NCI-H2227 treated with DMSO at 0.1 percent for 48 hours (cell line): ENCODE data around the gene GREB1.
"Not testable (repeated sequence)": the region's sequence is repeated elsewhere in the genome, so short reads cannot be mapped to it uniquely, and the experiment has no call there.

Source experiments
- DNase-seq: peaks from one replicate; lab custom pipeline; 2025; lab: John Stamatoyannopoulos, UW

GREB1 gene

DNA sequence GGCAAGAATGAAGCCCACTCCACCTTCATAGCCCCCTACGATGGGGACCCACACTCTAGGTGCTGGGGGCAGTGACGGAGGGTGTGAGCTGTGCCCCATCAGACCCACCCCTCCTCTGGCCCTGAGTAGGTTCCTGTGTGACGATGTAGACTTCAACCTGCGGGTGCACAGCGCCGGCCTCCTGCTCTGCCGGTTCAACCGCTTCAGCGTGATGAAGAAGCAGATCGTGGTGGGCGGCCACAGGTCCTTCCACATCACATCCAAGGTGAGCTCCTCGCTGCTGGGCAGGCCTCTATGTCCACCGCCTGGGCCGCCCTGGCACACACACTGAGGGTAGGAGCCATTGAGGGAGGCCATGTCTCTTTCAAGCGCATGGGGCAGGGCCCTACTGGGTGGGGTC is 101.3 kb downstream of the GREB1 start:
- DNase-seq: no peak

DNA sequence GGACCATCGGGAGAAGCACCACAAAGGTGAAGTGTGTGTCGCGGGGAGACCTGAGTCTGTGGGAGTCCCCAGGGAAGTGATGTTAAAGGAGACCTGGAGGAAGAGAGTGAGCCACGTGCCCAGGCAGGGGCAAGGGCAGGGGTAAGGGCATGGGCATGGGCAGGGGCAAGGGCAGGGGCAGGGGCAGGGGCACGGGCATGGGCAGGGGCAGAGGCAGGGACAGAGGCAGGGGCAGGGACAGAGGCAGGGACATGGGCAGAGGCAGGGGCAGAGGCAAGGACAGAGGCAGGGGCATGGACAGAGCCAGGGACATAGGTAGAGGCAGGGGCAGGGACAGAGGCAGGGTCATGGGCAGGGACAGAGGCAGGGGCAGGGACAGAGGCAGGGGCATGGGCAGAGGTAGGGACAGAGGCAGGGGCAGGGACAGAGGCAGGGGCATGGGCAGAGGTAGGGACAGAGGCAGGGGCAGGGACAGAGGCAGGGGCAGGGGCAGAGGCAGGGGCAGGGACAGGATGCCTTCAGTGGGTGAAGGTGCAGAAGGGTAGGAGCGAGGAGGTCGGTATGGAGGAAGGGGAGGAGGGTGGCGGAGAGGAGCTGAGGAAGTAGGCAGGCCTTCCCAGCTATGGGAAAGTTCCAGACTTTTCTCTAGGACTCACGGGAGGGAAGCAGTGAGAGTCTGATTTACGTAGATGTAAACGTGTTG is 102.9 kb downstream of the GREB1 start:
- no peak for DNase-seq

DNA sequence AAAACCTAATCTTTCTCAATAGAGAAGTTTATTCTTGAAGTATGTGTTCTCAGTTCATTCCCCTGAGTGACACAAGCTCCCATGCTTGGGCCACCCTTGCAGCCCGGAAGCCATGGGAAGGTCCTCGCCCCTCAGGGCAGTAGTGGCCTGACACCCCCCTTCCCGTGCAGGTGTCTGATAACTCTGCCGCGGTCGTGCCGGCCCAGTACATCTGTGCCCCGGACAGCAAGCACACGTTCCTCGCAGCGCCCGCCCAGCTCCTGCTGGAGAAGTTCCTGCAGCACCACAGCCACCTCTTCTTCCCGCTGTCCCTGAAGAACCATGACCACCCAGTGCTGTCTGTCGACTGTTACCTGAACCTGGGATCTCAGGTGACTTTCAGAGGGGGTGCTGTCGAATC is 103.7 kb downstream of the GREB1 start:
- no peak for DNase-seq

DNA sequence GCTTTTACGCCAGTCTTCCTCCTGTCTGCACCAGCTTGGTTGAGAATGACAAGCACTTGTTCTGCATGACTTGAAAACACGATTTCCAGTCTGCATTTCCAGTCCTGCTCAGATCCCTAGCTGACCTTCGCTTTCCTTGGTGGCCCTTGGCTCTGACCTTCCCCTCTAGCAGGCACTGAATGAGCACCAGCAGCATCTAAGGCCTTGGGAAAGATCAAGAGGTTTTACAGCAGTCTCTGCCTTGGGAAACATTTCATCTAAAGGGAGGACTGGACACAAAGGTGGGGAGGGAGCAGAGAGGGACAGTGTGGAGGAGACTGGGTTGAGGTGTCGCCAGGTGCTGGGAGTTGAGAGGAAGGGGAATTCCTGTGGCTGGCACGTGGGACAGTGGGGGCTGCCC is 105.7 kb downstream of the GREB1 start:
- DNase-seq: no peak

DNA sequence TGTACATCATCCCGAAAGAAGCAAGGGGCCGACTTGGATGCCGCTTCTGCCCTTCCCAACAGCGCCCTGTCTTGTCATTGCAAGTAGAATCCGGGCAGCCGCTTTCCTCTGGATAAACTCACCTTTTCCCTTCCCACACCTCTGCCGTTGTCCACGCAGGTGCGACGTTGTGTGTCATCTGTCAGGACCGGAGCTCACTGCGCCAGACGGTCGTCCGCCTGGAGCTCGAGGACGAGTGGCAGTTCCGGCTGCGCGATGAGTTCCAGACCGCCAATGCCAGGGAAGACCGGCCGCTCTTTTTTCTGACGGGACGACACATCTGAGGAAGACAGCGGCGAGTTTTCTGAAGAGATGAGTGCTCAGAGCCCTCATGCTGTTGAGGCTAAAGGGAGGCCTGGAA is 106.3 kb downstream of the GREB1 start:
- DNase-seq: no peak

DNA sequence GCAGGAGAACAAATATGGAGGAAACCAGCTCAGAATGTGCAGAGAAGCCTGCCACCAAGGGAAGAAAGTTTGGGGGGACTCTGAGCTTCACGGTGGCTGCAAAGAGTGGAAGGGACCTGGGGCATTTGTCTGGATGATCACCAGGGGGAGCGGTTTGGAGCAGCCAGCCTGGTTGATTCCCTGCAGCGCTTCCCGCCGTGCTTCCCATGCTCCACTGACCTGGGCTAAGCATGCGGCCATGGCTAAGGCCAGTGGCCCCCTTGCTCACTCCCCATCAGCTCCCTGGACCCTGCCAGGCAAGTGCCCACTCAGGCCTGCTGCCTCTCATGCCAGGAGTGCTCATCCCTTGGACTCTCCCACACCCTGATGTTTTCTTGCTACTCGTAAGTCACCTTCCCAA is 109.1 kb downstream of the GREB1 start:
- no peak for DNase-seq

DNA sequence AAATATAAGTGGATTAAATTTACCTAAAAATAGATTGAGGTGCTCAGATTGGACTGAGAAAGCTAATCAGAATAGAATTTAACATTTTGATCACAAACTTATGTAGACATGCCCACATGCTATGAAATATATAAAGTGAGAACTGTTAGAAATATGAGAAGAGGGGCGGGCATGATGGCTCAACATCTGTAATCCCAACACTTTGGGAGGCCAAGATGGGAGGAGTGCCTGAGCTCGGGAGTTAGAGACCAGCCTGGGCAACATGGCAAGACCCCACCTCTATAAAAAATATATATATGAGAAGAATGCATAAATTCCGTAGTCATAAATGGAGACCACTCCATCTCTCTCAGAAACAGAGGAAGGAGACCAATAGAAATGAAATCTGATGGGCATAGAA is 110.4 kb downstream of the GREB1 start:
- DNase-seq: no peak

DNA sequence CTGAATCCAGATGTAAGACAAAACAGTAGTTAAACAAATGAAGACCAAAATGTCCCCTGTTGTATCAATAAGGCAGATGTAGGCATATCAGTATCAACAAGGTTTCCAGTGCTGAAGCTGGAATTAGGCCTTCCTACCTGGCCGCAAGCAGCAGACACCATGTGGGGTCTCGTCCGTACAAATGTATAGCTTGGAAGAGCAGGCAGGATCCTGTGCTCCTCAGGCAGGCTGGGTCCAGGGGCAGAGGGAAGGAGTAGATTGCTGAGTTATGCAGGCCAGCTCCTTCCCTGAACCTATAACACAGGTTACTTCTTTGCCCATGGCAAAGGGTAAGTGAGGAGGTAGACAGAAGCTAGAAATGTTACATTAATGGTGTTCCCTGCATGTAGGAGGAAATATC is 112.7 kb downstream of the GREB1 start:
- DNase-seq: no peak

DNA sequence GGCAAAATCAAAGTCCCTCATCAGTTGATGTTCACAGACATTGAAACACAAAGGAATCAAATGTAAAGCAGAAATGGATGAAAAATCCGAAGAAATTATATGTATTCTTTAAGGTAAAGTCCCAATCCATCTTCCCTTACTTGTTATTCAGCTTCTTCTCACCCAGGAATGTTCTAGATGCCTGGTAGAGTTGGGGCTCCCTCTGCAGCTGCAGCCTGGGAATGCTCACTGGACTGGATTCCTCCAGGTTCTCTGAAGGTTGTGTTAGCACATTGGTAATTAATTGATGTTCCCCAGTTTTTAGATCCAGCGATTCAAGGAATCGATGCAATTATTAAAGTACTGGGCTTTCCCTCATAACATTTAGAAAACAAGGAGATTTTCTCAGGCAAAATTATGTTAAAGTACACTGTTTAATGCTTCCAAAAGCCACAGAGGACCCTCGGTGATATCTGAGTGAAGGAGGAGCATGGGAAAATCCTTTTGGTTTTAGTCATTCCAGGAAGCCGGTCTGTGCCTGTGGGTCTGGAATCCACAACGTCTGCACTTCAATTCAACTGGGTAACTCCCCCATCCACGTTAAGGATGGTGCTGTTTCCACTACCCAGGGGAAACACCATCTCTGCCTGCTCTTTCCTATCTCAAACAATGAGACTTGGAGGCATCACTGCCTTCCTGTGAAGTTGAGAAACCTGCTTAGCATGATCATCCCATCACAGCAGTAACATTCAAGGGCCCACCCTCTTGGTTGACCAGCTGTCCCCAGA is 114.2 kb downstream of the GREB1 start:
- no peak for DNase-seq

DNA sequence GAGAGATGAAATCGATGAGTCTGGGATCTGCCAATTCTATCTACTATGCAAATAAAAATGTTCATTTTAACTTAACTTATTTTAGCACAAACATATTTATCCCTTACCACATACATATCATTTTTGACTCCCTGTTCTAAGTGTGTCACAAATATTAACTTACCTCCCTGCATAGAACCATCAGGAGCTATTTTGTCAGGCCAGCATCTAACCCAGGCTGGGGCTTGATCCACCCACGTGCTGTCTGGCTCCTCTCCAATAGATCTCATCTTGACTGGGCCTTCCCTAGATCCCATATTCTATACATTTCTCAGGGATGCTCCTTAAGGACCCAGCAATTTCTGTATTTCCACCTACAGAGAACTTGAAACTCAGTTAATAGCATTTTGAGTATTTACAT is 115.2 kb downstream of the GREB1 start:
- DNase-seq: no peak

DNA sequence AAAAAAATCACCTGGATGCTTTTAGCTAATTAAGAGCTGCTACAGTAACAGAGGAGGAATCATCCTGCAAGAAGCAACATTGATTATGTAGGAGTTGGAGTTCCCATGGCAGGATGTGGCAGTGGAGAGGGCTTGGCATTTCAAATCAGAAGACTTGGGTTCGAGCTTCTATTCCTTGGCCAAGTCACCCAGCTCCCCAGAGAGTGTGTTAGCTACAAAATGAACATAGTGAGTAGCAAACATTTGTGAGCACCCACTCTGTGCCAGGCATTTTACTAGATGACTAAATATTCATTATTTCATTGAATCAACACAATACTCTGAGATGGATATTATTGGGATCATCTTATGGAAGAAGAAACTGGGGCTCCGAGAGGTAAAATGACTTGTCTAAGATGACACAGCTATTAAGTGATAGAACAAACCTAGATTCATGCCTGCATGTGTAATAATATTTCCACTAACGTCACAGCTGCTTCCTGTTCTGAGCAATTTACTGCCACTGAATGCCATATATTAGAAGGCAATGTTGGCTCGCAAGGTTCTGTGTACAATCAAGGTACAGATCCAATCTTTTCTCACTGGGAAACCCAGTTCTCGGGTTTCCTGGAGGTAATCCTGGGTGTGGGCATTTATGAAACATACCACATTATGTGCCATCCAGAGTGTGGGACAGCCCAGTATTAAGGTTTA is 118.2 kb downstream of the GREB1 start:
- no peak for DNase-seq

DNA sequence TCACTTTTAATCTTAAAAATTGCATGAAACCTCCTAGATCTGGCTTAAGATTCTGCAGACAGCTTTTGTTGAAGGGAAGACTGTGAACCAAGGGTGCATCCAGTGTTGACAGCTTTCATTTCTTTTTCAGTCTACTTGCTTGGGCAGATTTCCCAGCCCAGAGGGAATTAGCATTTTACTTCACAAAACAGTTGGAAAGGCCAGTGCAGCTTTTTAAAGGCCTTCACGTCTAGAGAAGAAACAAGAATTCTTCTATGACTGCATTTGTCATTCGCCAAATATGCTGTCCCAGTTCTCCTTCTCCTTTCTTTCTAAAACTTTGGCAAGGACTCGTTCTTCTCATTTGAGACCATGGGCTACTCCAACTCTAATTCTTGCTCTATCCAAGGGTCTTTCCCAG is 118.7 kb downstream of the GREB1 start:
- DNase-seq: no peak

DNA sequence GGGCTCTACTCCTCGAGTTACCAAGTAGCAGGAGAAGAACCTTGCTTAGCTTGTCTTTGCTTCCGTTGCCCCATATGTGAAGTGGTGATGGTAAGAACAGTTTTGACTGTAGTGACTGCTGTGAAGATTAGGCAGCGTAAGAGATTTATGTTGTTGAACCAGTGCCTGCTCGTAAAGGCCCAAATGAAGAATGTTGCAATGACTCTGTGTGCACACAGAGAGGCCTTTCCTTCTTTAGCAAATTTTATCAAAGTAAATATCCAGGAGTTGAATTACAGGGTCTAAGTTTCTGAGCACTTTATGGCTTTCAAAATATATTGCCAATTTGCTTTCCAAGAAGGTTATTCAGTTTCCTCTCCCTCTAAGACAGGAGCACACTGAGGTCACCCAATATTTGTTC is 121.7 kb downstream of the GREB1 start:
- no peak for DNase-seq

DNA sequence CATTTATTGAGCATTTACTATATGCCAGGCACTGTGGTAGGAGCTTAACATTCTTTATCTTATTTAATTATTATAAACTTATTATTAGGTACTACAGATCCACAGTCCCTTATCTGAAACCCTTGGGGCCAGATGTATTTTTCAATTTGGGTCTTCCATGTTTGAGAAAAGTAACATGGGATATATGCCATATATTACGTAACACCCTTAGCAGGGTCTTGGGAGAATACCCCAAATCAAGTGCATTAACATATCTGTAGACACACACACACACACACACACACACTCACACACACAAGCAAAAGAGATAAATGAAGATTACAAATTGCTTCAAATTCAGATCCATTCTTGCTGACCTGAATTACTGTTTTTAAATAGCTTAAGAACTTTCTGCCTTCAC is 122.4 kb downstream of the GREB1 start:
- no peak for DNase-seq

DNA sequence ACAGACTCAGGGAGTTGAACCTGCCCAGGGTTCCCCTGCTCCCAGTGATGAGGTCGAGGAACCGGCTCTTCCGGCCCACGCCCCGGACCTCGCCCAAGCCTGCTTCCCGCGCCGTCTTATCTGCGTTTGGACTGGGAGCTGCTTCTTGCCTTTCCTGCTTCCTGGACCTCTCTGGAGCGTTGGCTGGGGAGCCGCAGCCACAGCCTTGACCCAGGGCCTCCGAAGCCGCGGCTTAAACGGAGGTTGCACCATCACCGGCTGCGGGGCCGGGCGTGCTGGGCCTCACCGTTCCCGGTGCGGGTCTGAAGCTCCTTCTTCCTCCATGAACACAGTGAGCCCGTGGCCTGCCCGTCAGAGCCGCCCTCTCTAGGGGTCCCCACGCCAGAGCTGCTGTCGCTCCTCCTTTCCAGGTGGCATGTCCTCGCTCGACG is 122.8 kb downstream of the GREB1 start:
- no peak for DNase-seq

DNA sequence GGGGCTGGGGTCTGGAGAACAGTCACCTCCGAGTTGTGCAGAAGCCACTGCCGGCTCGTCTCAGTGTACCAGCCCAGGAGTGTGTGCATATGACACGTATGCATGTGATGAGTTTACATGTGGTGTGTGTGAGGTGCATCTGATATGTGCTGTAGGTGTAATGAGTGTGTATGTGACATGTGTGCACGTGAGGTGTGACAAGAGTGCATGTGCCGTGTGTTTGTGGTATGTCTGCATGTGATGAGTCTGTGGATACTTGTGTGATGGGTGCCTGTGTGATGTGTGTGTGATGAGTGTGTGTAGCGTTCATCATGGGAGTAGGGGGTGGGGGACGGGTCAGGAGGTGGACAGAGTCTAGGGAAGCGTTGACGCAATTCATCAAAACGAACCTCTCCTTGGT is 123.3 kb downstream of the GREB1 start:
- no peak for DNase-seq

DNA sequence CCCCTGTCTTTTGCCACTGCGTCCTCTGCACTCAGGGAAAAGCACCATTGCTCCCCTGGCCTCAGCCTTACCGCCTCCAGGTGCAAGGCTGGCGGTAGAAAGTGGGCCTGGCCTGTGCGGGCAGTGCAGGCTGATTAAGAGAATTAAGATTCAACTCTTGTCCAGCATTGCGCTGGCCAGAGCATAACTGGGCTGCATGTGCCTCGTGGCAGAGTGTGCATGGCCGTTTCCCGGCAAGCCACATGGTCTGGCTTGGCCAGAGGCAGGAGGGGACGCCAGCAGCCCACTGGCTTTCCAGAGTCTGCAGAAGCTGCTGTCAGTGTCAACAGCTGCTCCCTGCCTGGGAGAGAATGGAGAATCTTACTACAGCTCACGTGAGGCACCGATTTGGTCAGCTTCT is 123.8 kb downstream of the GREB1 start:
- no peak for DNase-seq

DNA sequence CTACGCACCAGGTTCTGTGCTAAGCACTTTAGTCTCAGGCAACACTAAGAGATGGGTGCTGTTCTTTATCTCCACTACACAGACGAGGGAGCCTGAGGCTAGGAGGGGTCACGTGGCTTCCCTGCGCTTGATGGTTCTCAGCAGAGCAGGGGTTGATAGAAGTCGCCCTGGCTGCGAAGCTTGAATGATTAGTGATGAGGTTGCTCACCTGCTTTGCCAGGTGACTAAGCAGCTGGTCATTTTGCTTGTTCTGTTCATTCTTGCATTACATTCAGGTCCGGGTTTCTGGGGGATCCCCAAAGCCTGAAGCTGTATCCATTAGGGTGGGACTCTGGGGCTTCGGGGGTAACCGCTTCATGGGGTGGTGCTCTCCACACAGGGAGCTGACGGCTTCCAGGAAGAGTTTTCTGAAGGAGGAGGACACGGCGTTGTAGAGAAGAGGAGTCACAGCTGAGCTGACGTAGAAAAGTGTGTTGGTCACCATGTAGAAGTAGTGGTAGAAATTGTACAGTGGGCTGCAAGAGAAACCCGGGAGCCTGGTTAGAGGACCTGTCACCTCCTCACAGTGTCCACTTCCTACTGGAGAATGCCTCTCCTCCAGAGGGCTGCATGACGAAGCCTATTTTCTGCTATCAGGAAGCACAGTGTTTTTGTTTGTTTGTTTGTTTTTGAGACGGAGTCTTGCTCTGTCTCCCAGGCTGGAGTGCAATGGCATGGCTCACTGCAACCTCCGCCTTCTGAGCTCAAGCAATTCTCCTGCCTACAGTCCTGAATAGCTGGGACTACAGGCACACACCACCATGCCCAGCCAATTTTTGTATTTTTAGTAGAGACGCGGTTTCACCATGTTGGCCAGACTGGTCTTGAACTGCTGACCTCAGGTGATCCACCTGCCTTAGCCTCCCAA is 124.6 kb downstream of the GREB1 start:
- DNase-seq: no peak

DNA sequence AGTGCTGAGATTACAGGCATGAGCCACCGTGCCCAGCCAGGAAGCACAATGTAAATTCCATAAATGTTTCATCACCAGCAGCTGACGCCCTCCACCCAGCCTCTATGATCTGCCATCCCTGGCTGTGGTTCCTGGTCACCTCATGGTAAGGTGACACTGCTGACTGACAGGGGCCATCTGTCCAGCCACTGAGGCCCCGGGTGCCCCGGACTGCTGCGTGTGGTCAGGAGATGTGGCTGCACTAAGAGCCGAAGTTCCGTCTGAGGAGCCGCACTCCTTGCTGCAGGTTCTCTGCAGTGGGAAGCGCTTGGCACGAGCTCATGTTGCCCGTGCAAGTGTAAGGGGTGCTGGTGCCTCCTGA is 125.2 kb downstream of the GREB1 start:
- DNase-seq: no peak

DNA sequence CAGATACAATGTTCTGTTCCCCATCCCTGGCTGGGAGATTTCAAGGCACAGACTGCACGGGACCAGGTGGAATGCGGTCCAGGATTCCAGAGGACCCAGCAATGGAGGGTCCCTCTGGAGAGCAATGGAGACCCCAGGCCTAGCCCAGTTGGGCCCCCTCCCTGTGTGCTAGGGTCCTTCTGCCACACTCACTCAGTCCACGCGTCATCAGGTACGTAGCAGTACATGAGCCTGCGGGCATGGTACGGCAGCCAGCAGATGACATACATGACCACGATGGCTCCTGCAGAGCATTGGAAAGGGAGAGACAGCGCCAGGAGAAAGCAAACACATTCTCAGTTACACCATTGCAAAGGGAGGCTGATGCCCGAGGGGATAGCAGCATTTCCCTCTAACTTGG is 126.0 kb downstream of the GREB1 start:
- DNase-seq: no peak

DNA sequence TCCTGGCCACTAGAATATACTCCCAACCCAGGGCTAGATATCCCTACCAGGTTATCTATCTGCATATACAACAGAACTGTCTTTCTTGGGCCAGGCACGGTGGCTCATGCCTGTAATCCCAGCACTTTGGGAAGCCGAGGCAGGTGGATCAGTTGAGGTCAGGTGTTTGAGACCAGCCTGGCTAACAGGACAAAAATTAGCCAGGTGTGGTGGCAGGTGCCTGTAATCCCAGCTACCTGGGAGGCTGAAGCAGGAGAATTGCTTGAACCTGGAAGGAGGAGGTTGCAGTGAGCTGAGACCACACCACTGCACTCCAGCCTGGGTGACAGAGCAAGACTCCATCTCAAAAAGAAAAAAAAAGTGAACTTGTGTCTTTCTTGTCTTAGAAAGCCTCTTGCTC is 126.6 kb downstream of the GREB1 start:
- DNase-seq: not testable (repeated sequence)

DNA sequence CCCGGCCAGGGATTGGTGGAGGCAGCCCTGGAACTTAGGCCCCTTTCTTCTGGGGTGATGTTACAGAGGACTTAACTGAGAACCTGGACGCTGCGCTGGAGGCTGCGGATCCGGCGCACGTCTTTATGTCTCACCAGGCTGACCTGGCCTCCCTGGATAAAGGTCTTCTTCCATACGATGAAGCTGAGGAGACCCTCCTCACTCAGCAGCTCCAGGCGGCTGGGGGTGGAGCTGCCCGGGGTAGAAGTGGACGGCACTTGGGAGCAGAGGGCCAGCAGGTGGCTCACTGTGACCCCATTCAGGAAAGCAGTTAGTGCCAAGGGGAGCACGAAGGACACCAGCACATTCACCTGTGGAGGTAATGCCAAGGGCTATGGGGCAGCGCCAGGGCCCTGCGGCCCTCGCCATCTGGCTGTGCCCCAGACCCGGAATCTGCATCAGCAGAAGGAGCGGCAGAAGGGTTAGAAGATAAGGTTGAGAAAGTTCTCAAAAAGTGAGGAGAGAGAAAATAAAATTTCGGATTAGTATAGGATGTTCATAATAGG is 128.1 kb downstream of the GREB1 start:
- no peak for DNase-seq
